Activated T-helper 17 cell treated with anti-CD3 and anti-CD28 coated beads, Interleukin-2, amount 50 U/mL, for 72 hours (primary cell): Measurements from ENCODE around the gene PI16. TPM values are rescaled to one million over a fixed set of nuclear protein-coding genes. Genes with fewer than 3 reads are reported as not detected.

Source experiments
- ATAC-seq: fragments of 150-1000 bp; cut with Tn5 transposase; replicated peaks from 2 replicates; pipeline ENCODE4 v1.10.0; 2021; ENCODE audit warnings: mild to moderate bottlenecking, moderate library complexity
- H3K27ac Mint-ChIP-seq: one replicate; pipeline ENCODE4 v1.8.0; 2022; ENCODE audit warnings: mixed read lengths
- H3K27me3 Mint-ChIP-seq: one replicate; pipeline ENCODE4 v1.8.0; 2022; ENCODE audit warnings: mixed read lengths
- H3K36me3 Mint-ChIP-seq: one replicate; pipeline ENCODE4 v1.8.0; 2022; ENCODE audit warnings: low read depth, mild to moderate bottlenecking, mixed read lengths
- H3K4me1 Mint-ChIP-seq: one replicate; pipeline ENCODE4 v1.8.0; 2022; ENCODE audit warnings: mixed read lengths
- H3K4me3 Mint-ChIP-seq: one replicate; pipeline ENCODE4 v1.8.0; 2022; ENCODE audit warnings: mild to moderate bottlenecking, mixed read lengths
- H3K9me3 Mint-ChIP-seq: one replicate; pipeline ENCODE4 v1.8.0; 2022; ENCODE audit warnings: mixed read lengths
- total RNA-seq, 2 donors: library from RNA; stranded (reverse); gene quantifications; one replicate each; pipeline ENCODE4 v1.2.3, GENCODE V29; 2022

The PI16 gene
- total RNA-seq, 2 donors from 2014 or later = 1.8 to 2.1 TPM

DNA sequence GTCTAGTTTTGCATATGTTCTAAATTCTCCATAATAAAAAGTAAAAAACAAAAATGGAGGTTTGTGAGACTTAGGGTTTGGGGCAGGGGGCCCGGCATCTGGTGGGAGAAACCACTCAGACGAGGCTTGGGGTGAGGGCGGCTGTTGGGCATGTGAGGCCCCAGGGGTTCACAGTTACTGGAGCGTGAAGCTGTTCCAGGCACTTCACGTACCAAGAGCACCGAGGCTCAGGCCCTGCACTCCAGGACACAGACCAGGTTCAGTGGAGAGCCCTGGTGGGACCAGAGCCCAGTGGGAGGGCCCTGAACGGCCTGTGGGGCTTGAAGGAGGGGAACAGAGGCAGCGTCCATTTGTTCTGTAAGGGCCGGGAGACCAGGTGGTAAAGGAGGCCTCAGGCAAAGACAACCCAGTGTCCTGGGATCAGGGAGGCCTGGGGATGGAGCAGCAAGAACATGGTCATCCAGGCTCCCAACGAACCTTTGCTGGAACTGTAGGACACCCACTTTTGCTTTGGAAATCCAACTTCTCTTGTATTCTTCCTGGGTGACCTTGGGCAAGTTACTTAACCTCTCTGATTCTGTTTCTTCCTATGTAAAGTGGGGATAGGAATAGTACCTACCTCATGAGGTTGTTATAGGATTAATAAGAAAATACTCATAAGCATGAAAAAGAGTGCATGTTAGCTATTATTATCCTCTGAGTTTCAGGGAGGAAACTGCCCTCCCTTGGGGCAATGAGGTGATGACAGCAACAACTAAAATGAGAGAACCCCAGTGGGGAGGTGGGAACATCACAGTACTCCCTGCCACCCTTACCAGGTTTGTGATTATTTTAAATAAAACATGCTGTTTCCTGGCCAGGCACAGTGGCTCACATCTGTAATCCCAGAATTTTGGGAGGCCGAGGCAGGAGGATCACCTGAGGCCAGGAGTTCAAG, 49.8 kb downstream of the PI16 start:
- no peak for ATAC-seq

DNA sequence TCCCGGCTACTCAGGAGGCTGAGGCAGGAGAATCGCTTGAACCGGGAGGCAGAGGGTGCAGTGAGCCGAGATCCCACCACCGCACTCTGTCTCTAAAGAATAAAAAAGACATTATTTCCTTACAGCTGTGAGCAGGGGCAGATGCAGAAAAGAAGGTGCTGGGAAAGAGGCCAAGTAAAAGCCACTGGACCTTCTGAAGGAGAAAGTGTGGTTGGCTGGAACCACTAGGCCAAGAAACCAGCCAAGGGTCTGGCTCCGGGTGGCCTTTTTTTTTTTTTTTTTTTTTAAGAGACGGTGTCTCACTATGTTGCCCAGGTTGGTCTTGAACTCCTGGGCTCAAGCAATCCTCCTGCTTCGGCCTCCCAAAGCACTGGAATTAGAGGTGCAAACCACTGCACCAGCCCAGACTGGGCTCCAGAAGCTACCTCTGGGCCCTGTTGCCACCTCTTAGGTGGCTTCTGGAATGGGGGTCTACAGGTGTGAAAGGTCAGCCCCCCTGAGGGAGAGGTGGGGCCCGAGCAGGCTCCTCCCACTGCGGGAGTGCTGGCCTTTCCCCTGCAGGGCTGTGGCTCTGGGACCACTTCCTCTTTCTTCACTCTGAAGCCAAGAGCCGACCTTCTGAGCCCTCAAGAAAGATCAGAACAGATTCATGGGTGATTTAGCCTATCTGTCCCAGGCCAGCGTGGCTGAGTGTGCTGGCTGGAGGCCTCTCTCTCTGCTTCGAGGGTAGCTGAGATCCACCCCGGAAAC, 50.7 kb downstream of the PI16 start, which contains the start of gene FGD2:
Gene FGD2, plus strand, starts transcription at position 595 of the 750 bp plus-strand sequence. CDS start 163 bp downstream, outside the sequence.
- ATAC-seq = no peak
- H3K4me1 Mint-ChIP-seq = peaks cover 9% of the 10 kb centered on the region
- peak within 1 kb of the TSS; percentile 81 for H3K27ac Mint-ChIP-seq
- no peaks in the 10 kb centered on the region for H3K36me3 Mint-ChIP-seq
- H3K9me3 Mint-ChIP-seq = no peaks in the 10 kb centered on the region
- H3K4me3 Mint-ChIP-seq = peak within 1 kb of the TSS; percentile 60
- no peaks in the 10 kb centered on the region for H3K27me3 Mint-ChIP-seq

More for the DNA sequence above, 49.8 kb downstream of the PI16 start:
- Mint-ChIP-seq H3K36me3 (no peaks in the 10 kb centered on the region), H3K27ac (no peak overlapping the region), H3K4me1 (peaks cover 9% of the 10 kb centered on the region), H3K9me3 (no peaks in the 10 kb centered on the region), H3K4me3 (no peak overlapping the region), H3K27me3 (no peaks in the 10 kb centered on the region)

DNA sequence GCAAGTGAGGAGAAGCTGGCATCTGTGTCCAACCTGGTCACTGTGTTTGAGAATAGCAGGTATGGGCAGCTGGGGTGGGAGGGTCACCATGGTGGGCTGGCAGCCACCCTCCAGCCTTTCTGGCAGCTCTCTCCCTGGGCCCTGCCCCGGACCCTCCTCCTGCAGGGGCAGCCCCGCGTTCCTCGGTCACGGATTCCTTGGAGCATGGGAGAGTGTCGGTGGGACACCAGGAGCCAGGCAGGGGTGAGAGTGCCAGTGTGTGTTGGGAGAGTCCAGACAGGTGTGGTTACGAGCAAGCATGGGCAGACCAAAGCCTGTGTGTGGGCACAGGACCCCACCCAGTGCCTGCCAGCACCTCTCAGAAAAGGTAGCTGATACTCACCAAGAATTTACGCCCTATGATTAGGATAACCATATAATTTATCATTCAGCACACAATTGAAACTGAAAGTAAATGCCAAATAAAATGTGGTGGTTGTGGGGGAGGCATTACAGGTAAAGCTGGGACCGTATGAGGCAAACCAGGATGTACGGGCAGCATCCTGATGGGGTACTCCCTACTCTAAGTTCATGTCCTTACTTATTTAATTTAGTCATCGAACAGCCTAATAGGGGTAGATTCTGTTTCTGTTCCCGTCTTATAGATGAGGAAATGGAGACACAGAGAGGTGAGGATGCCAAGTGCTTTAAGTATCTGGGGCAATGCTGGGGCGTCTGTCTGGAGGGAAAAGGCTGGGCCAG, 51.5 kb downstream of the PI16 start:
- peak overlapping the region; percentile 81 for H3K27ac Mint-ChIP-seq
- peak; percentile 63 for ATAC-seq
- no peaks in the 10 kb centered on the region for H3K27me3 Mint-ChIP-seq
- H3K4me3 Mint-ChIP-seq = peak overlapping the region; percentile 60
- H3K9me3 Mint-ChIP-seq = no peaks in the 10 kb centered on the region
- peaks cover 9% of the 10 kb centered on the region for H3K4me1 Mint-ChIP-seq
- H3K36me3 Mint-ChIP-seq = no peaks in the 10 kb centered on the region

DNA sequence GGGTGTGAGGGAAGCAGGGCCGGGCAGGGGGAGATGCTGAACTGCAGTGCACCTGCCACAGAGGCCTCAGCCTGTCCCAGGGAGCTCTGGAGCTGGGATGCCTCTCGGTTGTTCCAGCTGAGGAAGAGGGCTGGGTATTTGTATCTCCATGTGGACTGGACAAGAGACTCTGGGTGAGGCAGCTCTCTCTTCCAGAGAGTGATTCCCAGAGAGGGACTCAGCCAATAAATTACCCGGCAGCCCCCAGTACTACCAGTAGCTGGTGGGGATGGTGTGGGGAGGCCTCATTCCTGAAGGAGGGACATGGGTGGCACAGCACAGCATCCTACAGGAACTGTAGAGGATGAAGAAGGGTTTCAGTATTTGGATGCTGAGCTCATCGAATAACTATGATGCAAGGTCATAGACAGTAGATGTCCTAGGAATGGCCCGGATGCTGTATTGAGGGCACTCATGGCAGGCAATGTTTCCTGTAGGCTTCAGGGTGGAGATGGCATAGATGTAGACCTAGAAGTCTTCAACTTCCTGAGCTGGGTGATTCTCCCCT, 52.3 kb downstream of the PI16 start:
- peak overlapping the region; percentile 81 for H3K27ac Mint-ChIP-seq
- H3K4me3 Mint-ChIP-seq = peak overlapping the region; percentile 60
- peaks cover 9% of the 10 kb centered on the region for H3K4me1 Mint-ChIP-seq
- no peak for ATAC-seq
- H3K36me3 Mint-ChIP-seq = no peaks in the 10 kb centered on the region
- no peaks in the 10 kb centered on the region for H3K27me3 Mint-ChIP-seq
- H3K9me3 Mint-ChIP-seq = no peaks in the 10 kb centered on the region

DNA sequence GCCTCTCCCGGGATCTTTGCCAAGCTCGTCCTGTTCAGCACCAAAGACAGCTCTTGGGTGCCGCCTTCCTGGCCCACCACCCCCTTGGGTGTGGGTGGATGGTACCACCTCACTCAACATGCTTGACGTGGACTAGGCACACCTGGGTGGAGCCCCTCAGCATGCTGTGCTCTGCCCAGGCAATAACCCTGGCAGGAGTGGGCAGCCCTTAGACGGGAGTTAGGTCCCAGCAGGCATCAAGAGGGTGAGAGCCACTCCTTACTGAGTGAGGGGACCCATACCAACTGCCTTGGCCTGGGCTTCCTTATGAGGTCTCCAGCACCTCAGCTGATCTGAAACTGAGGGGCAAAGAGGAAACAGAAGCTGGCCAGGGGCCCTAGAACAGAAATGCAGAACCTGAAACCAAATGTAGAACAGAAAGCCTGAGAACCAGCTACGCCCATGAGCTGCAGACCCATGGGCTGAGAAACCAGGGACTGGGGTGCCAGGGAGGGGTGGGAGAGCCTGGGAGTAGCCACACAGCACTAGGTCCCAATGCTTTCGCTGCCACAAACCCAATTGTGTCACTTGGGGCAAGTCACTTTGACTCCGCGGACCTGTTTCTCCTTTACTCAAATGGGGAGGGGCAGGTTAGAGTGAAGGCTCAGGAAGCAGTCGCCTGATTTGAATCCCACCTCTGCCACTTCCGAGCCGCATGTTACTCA, 53.0 kb downstream of the PI16 start:
- no peak overlapping the region for H3K27ac Mint-ChIP-seq
- H3K4me3 Mint-ChIP-seq = no peak overlapping the region

DNA sequence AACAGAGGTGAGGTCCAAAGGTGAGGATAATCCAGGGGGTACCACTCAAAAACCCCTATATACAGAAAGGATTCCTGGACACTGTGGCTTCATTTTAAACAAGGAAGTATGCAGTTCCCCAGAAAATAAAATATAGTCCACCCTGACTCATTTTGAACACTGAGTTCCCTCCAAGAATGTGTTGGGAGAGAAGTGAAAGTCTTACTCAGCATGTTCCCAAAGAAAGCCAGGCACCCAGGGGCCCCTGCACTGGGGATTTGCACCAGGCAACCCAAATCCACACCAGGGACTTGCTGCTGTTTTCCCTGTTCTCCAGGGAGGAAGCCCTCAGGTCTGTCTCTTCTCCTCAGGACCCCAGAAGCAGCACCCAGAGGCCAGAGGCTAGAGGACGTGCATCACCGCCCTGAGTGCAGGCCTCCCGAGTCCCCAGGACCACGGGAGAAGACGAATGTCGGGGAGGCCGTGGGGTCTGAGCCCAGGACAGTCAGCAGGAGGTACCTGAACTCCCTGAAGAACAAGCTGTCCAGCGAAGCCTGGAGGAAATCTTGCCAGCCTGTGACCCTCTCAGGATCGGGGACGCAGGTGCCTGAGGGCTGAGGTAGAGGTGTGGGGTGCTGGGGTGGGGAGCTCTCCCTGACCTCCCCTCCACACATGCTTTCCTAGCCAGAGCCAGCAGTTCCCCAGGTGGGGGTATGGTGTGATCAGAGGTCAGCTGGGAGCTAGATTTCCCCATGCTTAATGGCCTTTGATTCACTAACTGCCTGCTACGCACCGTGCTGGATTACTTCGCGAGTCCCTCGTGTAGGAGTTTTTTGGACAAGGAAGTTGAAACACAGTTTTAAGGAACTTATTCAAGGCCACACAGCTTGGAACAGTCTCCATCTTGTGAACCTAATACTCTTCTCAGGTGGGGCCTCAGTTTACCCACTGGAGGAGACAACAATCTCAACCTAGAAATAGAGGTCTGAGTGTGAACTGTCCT, 54.2 kb downstream of the PI16 start:
- H3K9me3 Mint-ChIP-seq = no peaks in the 10 kb centered on the region
- H3K27me3 Mint-ChIP-seq = no peaks in the 10 kb centered on the region
- ATAC-seq = no peak
- H3K36me3 Mint-ChIP-seq = no peaks in the 10 kb centered on the region
- peaks cover 9% of the 10 kb centered on the region for H3K4me1 Mint-ChIP-seq
- H3K4me3 Mint-ChIP-seq = no peak overlapping the region
- H3K27ac Mint-ChIP-seq = no peak overlapping the region

More for the DNA sequence above, 53.0 kb downstream of the PI16 start:
- Mint-ChIP-seq H3K27me3 (no peaks in the 10 kb centered on the region), H3K36me3 (no peaks in the 10 kb centered on the region), H3K9me3 (no peaks in the 10 kb centered on the region), H3K4me1 (peaks cover 9% of the 10 kb centered on the region)
- ATAC-seq = peak; percentile 54

DNA sequence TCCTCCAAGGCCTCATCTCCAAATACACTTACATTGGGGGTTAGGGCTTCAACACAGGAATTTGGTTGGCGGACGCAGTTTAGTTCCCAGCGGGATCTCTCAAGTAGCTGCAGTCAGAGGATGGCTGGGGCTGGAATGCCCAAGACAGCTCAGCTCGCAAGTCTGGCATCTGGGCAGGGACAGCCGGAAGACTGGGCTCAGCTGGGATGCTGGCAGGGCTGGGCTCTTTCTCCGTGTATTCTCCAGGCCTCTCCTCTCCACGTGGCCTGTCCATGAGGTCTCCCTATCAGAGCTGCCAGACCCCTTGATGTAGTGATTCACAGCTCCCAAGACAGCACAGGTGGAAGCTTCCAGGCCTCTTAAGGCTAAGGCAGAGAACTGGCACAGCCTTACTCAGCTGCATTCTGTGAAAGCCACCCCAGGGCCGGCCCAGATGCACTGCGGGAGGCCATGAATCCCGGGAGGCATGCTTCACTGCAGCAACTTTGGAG, 55.9 kb downstream of the PI16 start:
- peaks cover 9% of the 10 kb centered on the region for H3K4me1 Mint-ChIP-seq
- no peaks in the 10 kb centered on the region for H3K9me3 Mint-ChIP-seq
- no peaks in the 10 kb centered on the region for H3K36me3 Mint-ChIP-seq
- no peak for ATAC-seq
- H3K4me3 Mint-ChIP-seq = no peak overlapping the region
- no peak overlapping the region for H3K27ac Mint-ChIP-seq
- H3K27me3 Mint-ChIP-seq = no peaks in the 10 kb centered on the region

DNA sequence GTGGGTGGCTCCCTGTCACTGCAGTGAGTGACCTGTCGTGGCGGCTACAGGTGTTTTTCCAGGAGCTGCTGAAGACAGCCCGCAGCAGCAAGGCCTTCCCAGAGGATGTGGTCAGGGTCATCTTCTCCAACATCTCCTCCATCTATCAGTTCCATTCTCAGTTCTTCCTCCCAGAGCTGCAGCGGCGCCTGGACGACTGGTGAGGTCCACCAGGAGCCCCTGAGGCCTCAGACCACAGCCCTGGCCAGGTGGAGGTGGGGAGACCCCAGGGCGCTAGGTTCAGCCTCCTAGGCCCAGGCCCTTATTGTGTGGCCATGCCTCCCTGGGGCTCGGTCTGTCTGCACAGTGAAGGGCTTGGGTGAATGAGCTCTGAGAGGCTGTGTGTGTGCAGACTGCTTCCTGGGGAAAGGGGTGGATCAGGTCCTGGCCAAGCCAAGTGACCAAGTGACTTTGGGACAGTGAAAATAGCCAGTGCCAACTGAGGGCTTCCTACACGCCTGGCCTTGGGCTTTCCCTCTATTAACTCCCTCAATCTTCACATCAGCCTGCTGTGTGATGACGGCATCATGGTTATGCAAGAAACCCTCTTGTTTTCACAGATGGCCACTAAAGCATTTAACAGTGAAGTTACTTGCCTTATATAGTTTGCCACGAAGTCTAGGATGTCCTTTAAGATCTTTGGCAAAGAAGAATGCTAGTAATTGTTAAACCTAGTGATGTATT, 57.3 kb downstream of the PI16 start:
- H3K36me3 Mint-ChIP-seq = no peaks in the 10 kb centered on the region
- ATAC-seq = peak; percentile 18
- H3K4me3 Mint-ChIP-seq = no peak overlapping the region
- peaks cover under 1% of the 10 kb centered on the region for H3K4me1 Mint-ChIP-seq
- H3K27me3 Mint-ChIP-seq = no peaks in the 10 kb centered on the region
- no peak overlapping the region for H3K27ac Mint-ChIP-seq
- no peaks in the 10 kb centered on the region for H3K9me3 Mint-ChIP-seq

DNA sequence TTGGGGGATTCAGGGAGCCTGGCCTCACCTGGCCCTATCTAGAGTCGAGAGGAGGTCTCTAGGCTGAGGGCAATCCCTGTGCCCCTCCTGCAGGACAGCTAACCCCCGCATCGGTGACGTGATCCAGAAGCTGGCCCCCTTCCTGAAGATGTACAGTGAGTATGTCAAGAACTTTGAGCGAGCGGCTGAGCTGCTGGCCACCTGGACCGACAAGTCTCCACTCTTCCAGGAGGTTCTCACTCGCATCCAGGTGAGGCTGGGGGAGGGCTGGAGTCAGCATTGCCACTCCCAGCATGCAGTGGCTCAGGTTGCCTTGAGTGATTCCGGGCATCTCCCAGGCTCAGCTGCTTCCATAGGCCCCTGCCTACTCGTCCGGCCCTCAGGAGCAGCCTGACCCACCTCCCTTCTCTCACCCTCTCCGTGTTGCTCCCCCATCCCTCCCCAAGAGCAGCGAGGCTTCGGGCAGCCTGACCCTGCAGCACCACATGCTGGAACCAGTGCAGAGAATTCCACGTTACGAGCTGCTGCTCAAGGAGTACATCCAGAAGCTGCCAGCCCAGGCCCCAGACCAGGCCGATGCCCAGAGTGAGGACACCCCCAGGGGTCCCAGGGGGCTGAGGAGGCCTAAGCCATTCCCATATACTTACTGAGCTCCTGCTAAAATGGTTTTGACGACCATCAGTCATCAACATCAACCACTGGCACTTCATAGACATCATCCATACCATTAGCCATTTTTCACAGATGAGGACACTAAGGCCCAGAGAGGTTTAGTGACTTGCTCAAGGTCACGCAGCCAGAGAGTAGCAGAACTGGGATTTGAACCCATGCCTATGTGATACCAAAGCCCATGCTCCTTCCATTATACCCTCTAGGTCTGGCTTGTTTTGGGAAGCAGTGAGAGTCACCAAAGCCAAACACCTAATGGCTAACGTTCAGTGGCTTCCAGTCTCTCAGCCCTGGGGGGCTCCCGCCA, 59.3 kb downstream of the PI16 start:
- Mint-ChIP-seq H3K27me3 (no peaks in the 10 kb centered on the region), H3K4me1 (peaks cover 12% of the 10 kb centered on the region), H3K4me3 (no peak overlapping the region), H3K36me3 (no peaks in the 10 kb centered on the region), H3K27ac (no peak overlapping the region), H3K9me3 (no peaks in the 10 kb centered on the region)
- ATAC-seq = no peak
